Left ventricle myocardium inferior (tissue), 1 donor: ENCODE measurements around the gene LRRC56. TPM values are rescaled to one million over a fixed set of nuclear protein-coding genes. Genes with fewer than 3 reads are reported as not detected.

Experiments used
- DNase-seq: peaks from one replicate; pipeline ENCODE4 v3.0.0-alpha.2; 2020
- H3K27ac ChIP-seq: fragments of 200-600 bp; replicated peaks from 2 replicates; pipeline ENCODE4 v1.8.0; 2021
- H3K27me3 ChIP-seq: fragments of 200-600 bp; 2 replicates; pipeline ENCODE4 v1.8.0; 2021; ENCODE audit warnings: low read depth
- H3K36me3 ChIP-seq: fragments of 200-600 bp; 2 replicates; pipeline ENCODE4 v1.8.0; 2021
- H3K4me1 ChIP-seq: fragments of 200-600 bp; 2 replicates; pipeline ENCODE4 v1.8.0; 2021
- H3K4me3 ChIP-seq: fragments of 200-600 bp; 2 replicates; pipeline ENCODE4 v1.8.0; 2021; ENCODE audit warnings: mild to moderate bottlenecking, moderate library complexity
- H3K9me3 ChIP-seq: fragments of 200-600 bp; replicated peaks from 2 replicates; pipeline ENCODE4 v1.8.0; 2021
- CTCF ChIP-seq: fragments of 200-600 bp; IDR thresholded peaks from 2 replicates; pipeline ENCODE4 v1.8.0; 2021; ENCODE audit warnings: antibody characterized with exemption, mild to moderate bottlenecking, borderline replicate concordance
- intact Hi-C: fragments of 100-400 bp; cut with micrococcal nuclease; formaldehyde crosslinking; loops from one replicate; pipeline ENCODE4 v1.11.0; 2022
- total RNA-seq: library from RNA; stranded (reverse); fragmentation: NEBNext Ultra II Directional; extraction: Animal tissue kit (Norgen Biotek cat#: 25700); gene quantifications from one replicate; pipeline ENCODE4 v1.2.1, GENCODE V29; 2021
- donor health status: DM: no; HTN: yes; CAD: no; lungs with severe emphysema.

Gene LRRC56
- total RNA-seq, 1 donor from 2014 or later: 0.25 TPM

- intact Hi-C loops: no loop called here
- DNase-seq: peak; percentile 98
- Histone ChIP-seq H3K27me3 (no peaks in the 10 kb centered on the region), H3K4me3 (peak overlapping the region; percentile 86), H3K36me3 (peaks cover 35% of the 10 kb centered on the region), H3K9me3 (no peaks in the 10 kb centered on the region), H3K4me1 (peaks cover 63% of the 10 kb centered on the region), H3K27ac (peak overlapping the region; percentile 99)
- TF ChIP-seq CTCF: peak; percentile 22
These were observed 30.9 kb upstream of the LRRC56 start for GRCh38 chr11:506238-506994.

- no peak for TF ChIP-seq CTCF
- peak within 1 kb of the TSS; percentile 86 for H3K4me3 ChIP-seq
These were observed 30.2 kb upstream of the LRRC56 start, which contains the start of gene RNH1 for GRCh38 chr11:506995-507726. TSS of gene RNH1 (minus strand) at chr11:507242. CDS start at chr11:502162, 5,080 bp downstream.

GRCh38 chr11:507727-508515 is 29.4 kb upstream of the LRRC56 start:
- no peaks in the 10 kb centered on the region for H3K9me3 ChIP-seq
- intact Hi-C loops: no loop called here
- H3K27me3 ChIP-seq: no peaks in the 10 kb centered on the region
- peaks cover 38% of the 10 kb centered on the region for H3K36me3 ChIP-seq
- H3K4me1 ChIP-seq: peaks cover 48% of the 10 kb centered on the region
- H3K4me3 ChIP-seq: peak overlapping the region; percentile 86
- DNase-seq: no peak
- TF ChIP-seq CTCF: no peak
- H3K27ac ChIP-seq: peak overlapping the region; percentile 99

More at GRCh38 chr11:506995-507726, 30.2 kb upstream of the LRRC56 start, which contains the start of gene RNH1:
- Histone ChIP-seq H3K36me3 (peaks cover 36% of the 10 kb centered on the region), H3K27ac (peak within 1 kb of the TSS; percentile 99), H3K4me1 (peaks cover 55% of the 10 kb centered on the region), H3K9me3 (no peaks in the 10 kb centered on the region), H3K27me3 (no peaks in the 10 kb centered on the region)
- peak; percentile 99 for DNase-seq
- intact Hi-C loops: no loop called here

- Histone ChIP-seq H3K4me3 (no peak overlapping the region), H3K36me3 (peaks cover 45% of the 10 kb centered on the region), H3K27ac (no peak overlapping the region), H3K9me3 (no peaks in the 10 kb centered on the region), H3K4me1 (peaks cover 37% of the 10 kb centered on the region), H3K27me3 (no peaks in the 10 kb centered on the region)
- intact Hi-C loops: no loop called here
- no peak for DNase-seq
- no peak for TF ChIP-seq CTCF
These were observed 28.4 kb upstream of the LRRC56 start for GRCh38 chr11:508956-509355.
